IMR-90 (cell line): ENCODE measurements around the gene CBY1.

Experiments
- BHLHE40 ChIP-seq: fragments of 150-350 bp; IDR thresholded peaks from 2 replicates; pipeline ENCODE4 v1.6.1; 2016; ENCODE audit warnings: mild to moderate bottlenecking, low read depth, low read length
- CEBPB ChIP-seq: IDR thresholded peaks from 2 replicates; pipeline ENCODE4 v1.6.1; 2012; ENCODE audit warnings: low read depth, low read length, improper control_type of control experiment
- CHD1 ChIP-seq: IDR thresholded peaks from 2 replicates; pipeline ENCODE4 v1.6.1; 2012; ENCODE audit warnings: low read depth, low read length, improper control_type of control experiment
- CTCF ChIP-seq: conservative IDR thresholded peaks from 2 replicates; pipeline ENCODE4 v1.5.1; 2012; ENCODE audit warnings: mild to moderate bottlenecking, low read depth, low read length, improper control_type of control experiment
- ELK1 ChIP-seq: fragments of 150-350 bp; IDR thresholded peaks from 2 replicates; pipeline ENCODE4 v1.6.1; 2016; ENCODE audit warnings: low read depth, mild to moderate bottlenecking, low read length, moderate library complexity, borderline replicate concordance
- MAFK ChIP-seq: IDR thresholded peaks from 2 replicates; pipeline ENCODE4 v1.6.1; 2012; ENCODE audit warnings: low read depth, low read length, improper control_type of control experiment
- MAZ ChIP-seq: IDR thresholded peaks from 2 replicates; pipeline ENCODE4 v1.6.1; 2012; ENCODE audit warnings: low read depth, mild to moderate bottlenecking, low read length, improper control_type of control experiment, moderate library complexity, borderline replicate concordance
- MXI1 ChIP-seq: IDR thresholded peaks from 2 replicates; pipeline ENCODE4 v1.6.1; 2012; ENCODE audit warnings: low read depth, mild to moderate bottlenecking, low read length, moderate library complexity, borderline replicate concordance
- POLR2A ChIP-seq: IDR thresholded peaks from 2 replicates; pipeline ENCODE4 v1.6.1; 2012; ENCODE audit warnings: mild to moderate bottlenecking, low read depth, low read length
- RAD21 ChIP-seq: IDR thresholded peaks from 2 replicates; pipeline ENCODE4 v1.6.1; 2012; ENCODE audit warnings: low read length, improper control_type of control experiment
- RCOR1 ChIP-seq: IDR thresholded peaks from 2 replicates; pipeline ENCODE4 v1.6.1; 2012; ENCODE audit warnings: mild to moderate bottlenecking, low read length, improper control_type of control experiment; ENCODE audit not compliant: insufficient replicate concordance
- RFX5 ChIP-seq: IDR thresholded peaks from 2 replicates; pipeline ENCODE4 v1.8.0; 2012; ENCODE audit warnings: low read depth, mild to moderate bottlenecking, low read length, moderate library complexity
- SMC3 ChIP-seq: fragments of 150-350 bp; IDR thresholded peaks from 2 replicates; pipeline ENCODE4 v1.6.1; 2016; ENCODE audit warnings: low read depth, mild to moderate bottlenecking, antibody characterized with exemption, low read length, moderate library complexity
- USF2 ChIP-seq: fragments of 150-350 bp; IDR thresholded peaks from 2 replicates; pipeline ENCODE4 v1.6.1; 2017; ENCODE audit warnings: mild to moderate bottlenecking, antibody characterized with exemption, low read length, low read depth

- TF ChIP-seq CTCF, result no peak
- no peak for TF ChIP-seq SMC3
- TF ChIP-seq POLR2A, result no peak
- TF ChIP-seq RCOR1, result no peak
- TF ChIP-seq RAD21, result no peak
- no peak for TF ChIP-seq RFX5
- TF ChIP-seq USF2, result no peak
- TF ChIP-seq ELK1, result no peak
- no peak for TF ChIP-seq CHD1
- no peak for TF ChIP-seq CEBPB
- TF ChIP-seq MXI1, result no peak
- TF ChIP-seq BHLHE40, result no peak
- no peak for TF ChIP-seq MAFK
- no peak for TF ChIP-seq MAZ
Measured at GRCh38 chr22:38613588-38613987, 42.9 kb upstream of the CBY1 start.
